A549 (cell line): Measurements from ENCODE around the gene EPHA5.

ENCODE experiments used
- EHMT2 ChIP-seq: fragments of 200-600 bp; sonication (generic); IDR thresholded peaks from 2 replicates; pipeline ENCODE4 v1.6.1; 2016; ENCODE audit warnings: antibody characterized with exemption, low read depth, mild to moderate bottlenecking, moderate library complexity
- JUN ChIP-seq, 2 experiments: fragments of >200 bp; sonication (Bioruptor Twin); formaldehyde crosslinking; IDR thresholded peaks; 2 replicates in 1 of 2; 3 replicates in 1 of 2; pipeline ENCODE4 v1.6.1; 2016 to 2017
- MYC ChIP-seq: IDR thresholded peaks from 2 replicates; pipeline ENCODE4 v1.6.1; 2012; ENCODE audit warnings: mild to moderate bottlenecking, inconsistent platforms, low read length, improper control_type of control experiment, borderline replicate concordance
- NR3C1 ChIP-seq: fragments of >200 bp; sonication (Bioruptor Twin); formaldehyde crosslinking; IDR thresholded peaks from 3 replicates; pipeline ENCODE4 v1.6.1; 2017
- POLR2A ChIP-seq: IDR thresholded peaks from 2 replicates; pipeline ENCODE4 v1.6.1; 2012; ENCODE audit warnings: mild to moderate bottlenecking, low read length
- RAD21 ChIP-seq, 2 experiments: fragments of >200 bp in 1 of 2; sonication (Bioruptor Twin) in 1 of 2; formaldehyde crosslinking in 1 of 2; IDR thresholded peaks in 1 of 2; conservative IDR thresholded peaks in 1 of 2; 2 replicates in 1 of 2; 3 replicates in 1 of 2; pipeline ENCODE4 v1.6.1; 2012 to 2018; ENCODE audit warnings: inconsistent platforms in 1 of 2
- SREBF2 ChIP-seq: fragments of 450-650 bp; IDR thresholded peaks from 2 replicates; pipeline ENCODE4 v1.6.1; 2014; ENCODE audit warnings: mild to moderate bottlenecking, moderate library complexity
- TF ChIP-seq, protein P1 (sequence below): fragments of >200 bp; sonication (Bioruptor Twin); formaldehyde crosslinking; IDR thresholded peaks from 3 replicates; pipeline ENCODE4 v1.5.1; 2016

DNA sequence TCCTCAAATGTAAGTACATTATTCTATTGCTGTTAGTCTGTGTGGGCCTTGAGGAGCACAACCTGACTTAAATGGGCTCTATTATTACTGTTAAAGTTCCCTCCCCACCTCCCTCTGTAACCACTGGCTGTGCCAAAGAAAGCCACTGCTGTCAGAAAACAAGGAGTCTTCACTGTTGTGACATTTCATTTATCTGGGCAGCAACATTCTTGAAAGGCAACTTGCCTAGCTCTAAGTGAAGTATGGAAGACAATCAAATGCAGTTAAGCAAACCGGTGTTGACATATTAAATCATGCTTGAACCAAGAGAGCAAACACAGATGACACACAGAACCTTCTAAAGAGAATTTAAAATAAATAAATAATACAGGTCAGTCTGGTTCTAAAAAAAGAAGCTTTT, 81.0 kb downstream of the EPHA5 start:
- TF ChIP-seq, protein P1, sequence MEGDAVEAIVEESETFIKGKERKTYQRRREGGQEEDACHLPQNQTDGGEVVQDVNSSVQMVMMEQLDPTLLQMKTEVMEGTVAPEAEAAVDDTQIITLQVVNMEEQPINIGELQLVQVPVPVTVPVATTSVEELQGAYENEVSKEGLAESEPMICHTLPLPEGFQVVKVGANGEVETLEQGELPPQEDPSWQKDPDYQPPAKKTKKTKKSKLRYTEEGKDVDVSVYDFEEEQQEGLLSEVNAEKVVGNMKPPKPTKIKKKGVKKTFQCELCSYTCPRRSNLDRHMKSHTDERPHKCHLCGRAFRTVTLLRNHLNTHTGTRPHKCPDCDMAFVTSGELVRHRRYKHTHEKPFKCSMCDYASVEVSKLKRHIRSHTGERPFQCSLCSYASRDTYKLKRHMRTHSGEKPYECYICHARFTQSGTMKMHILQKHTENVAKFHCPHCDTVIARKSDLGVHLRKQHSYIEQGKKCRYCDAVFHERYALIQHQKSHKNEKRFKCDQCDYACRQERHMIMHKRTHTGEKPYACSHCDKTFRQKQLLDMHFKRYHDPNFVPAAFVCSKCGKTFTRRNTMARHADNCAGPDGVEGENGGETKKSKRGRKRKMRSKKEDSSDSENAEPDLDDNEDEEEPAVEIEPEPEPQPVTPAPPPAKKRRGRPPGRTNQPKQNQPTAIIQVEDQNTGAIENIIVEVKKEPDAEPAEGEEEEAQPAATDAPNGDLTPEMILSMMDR = no peak
- TF ChIP-seq EHMT2 (no peak), POLR2A (no peak), MYC (no peak), NR3C1 (no peak), RAD21 (conservative IDR thresholded peaks at IDR 0.05 in 1 of 2, IDR thresholded peaks at IDR 0.05 in 1 of 2) (no peak), SREBF2 (no peak), JUN (IDR thresholded peaks at IDR 0.05) (no peak)
